Measurements from ENCODE around the gene IQSEC2.

- TF ChIP-seq CTCF (tag by site-specific recombination; IDR thresholded peaks at IDR 0.05) (no peak), ZNF488 (tag by site-specific recombination; IDR thresholded peaks at IDR 0.05) (no peak), ZNF830 (tag by site-specific recombination; IDR thresholded peaks at IDR 0.05; ENCODE audit: low read depth) (no peak), ZNF24 (tag by site-specific recombination; IDR thresholded peaks at IDR 0.05) (no peak), GLIS2 (tag by site-specific recombination; IDR thresholded peaks at IDR 0.05) (no peak), BCL11A (tag by site-specific recombination; IDR thresholded peaks at IDR 0.05; ENCODE audit: low read depth) (no peak), TCF7L2 (IDR thresholded peaks at IDR 0.05; ENCODE audit: borderline replicate concordance, low read depth, low read length) (no peak), ZBTB21 (tag by site-specific recombination; IDR thresholded peaks at IDR 0.05) (no peak), REST (tag by site-specific recombination; IDR thresholded peaks at IDR 0.05) (no peak), PBX3 (CRISPR knock-in tag; IDR thresholded peaks at IDR 0.05) (no peak), HOXA7 (CRISPR knock-in tag; IDR thresholded peaks at IDR 0.05; ENCODE audit: borderline replicate concordance) (no peak), ZNF530 (tag by site-specific recombination; IDR thresholded peaks at IDR 0.05; ENCODE audit: low read depth) (no peak)
Measured at GRCh38 chrX:53257670-53258423, 23.5 kb downstream of the IQSEC2 start.
